NCI-H446 treated with DMSO at 0.1 percent for 48 hours (cell line): ENCODE measurements around the gene ERICH2.
"Not testable (repeated sequence)": the region's sequence is repeated elsewhere in the genome, so short reads cannot be mapped to it uniquely, and the experiment has no call there.

ENCODE experiments used
- DNase-seq: peaks from one replicate; lab custom pipeline; 2025; lab: John Stamatoyannopoulos, UW

ERICH2 gene, protein sequence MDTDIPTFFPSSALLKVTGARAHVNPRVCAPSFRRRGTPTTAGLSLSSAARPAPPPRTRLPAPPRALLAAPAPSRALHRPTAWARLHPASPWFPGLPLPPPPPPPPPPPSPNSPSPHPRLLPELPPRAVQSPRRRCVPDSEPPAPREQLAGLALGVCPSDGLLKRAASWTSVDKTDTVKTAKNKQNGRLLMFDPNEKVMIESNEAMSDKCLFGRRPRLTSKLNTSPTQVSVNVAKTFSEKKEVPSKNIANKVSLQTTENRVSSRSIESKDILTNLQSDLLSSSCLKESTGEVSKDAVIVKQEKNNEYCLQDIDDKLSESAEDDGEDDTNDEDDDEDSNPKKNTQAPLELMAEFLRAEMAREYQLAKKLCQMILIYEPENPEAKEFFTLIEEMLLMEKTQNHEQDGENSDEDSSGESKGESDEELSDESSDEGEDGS

DNA sequence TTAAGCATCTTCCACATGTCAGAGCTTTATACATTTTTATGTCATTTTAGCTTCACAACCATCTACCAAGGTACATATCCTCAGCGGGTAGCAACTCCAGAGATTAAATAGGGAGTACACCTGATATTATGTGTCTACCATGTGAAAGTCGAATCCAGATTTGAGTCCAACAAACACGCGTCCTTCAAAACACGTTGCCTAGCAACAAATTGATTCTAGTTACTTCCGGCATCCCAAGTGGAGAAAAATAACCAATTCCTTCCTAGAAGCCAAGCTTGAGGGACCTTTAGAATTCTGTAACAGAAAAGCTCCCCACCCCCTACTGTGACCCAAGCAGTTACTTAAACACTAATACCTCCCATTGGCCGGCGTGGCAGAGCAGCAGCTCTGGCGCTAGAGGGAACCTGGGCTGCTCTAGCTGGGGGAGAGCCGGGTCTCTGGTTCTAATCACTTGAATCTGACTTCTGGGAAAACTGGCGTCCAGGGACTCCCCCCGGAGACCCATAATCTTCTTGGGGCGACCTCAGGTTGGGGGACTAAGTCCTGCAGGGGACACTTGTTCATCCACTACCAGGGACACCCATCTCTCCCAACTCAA, at the start of gene ERICH2:
Gene ERICH2 (plus strand): TSS at position 371 of the 598 bp plus-strand sequence. CDS start 304 bp downstream, outside the sequence.
- peak; percentile 61 for DNase-seq

DNA sequence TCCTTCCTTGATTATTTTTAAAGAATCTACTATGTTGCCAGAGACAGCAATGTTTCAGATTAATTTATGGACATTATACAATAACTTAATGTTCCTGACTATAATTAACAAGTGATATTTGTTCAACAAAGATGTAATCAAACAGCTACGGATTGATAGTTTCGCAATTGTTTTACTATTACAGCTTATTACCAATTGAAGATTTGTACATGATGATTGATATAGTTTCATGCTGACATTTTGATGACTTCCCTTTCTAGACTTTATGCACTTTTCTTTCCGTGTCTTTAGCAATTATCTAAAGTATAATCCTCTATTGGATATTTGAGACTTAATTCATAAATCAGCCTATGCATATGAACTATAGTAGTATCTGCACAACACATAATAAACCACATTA, 48.5 kb upstream of the ERICH2 start:
- no peak for DNase-seq

DNA sequence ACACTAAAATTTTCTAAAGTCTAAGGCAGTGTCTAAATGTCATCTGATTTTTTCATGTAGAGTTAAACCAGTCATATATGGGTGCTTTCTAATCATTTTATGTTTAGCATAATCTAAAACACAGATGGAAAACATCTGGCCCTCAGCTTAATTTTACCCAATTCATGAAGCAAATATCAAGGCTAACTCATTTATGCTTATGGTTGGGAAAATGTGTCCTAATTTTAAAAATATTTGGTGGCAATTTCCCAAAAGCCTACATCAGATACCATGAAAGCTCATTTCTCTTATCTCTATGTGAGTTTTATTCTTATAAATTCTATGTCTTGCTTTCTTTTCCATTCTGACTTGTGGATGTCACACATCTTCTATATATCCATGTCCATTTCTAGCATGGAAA, 47.9 kb upstream of the ERICH2 start:
- no peak for DNase-seq

DNA sequence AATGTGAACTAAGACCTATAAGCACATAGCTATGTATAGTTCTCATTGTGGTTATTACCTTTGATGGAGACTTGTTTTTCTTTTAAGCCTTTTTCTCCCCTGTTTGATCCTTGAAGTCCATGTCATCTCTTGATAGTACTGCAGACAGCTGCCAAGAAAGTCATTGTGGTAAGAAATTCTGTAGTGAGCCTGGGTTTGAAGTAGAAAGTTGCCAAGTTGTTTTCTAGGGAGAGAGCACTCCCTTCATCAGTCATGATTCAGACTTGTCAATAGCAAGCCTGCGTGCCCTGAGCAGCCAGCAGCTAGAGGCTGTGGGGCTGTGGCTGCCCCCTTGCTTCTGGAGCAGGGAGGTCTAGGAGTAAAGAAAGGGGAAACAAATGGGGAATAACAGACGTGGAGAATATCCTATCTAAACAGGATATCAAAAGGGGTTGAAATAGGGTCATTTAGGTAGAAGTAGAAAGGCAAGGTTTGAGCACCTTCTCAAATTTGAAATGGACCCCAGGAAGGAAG, 46.7 kb upstream of the ERICH2 start:
- no peak for DNase-seq

DNA sequence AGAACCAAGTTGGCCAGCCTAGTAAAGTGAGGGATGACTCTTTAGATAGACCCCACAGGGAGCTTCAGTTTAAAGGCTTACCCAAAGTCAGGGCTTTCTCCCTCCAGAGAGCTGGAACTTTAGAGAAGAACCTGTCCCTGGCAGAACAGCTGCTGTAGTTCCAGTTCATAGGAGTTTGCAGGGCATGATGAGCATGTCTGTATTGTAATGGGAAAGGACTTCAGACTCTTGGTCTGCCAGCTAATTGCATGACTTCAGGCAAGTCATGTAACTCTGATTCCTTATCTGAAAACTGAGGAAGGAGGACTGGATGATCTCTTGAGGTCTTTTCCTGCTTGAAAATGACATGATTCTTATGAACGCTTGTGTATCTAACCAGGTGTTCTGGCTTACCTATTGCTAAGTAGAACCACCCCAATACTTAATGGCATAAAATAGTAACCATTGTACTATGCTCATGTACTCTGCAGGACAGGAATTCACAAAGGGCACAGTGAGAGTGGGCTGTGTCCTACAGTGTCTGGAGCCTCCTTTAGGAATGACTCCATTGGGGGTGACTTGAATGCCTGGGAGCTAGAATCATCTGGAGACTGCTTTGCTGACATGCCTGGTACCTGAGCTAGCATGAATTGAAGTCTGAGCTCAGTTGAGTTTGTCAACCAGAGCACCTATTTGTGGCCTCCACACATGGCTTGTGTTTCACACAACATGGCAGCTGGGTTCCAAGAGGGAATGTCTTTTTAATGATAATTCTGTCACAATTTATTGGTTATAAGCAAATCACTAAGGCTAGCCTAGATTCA, 36.2 kb upstream of the ERICH2 start:
- DNase-seq = no peak

DNA sequence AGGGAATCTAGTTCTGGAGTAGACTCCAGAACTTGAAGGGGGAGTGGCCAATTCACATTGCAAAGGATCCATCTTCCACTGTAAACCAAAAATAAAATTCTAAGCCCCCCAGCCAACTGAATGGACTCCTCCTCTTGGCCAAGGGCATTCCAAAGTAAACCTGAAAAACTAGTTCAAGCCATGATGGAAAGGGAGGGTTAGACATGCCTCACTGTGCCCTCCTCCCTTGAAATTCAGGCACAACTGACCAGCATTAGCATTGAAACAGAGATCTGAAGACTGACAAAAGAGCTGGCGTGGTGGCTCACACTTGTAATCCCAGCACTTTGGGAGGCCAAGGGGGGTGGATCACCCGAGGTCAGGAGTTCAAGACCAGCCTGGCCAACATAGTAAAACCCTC, 35.6 kb upstream of the ERICH2 start:
- DNase-seq = not testable (repeated sequence)

DNA sequence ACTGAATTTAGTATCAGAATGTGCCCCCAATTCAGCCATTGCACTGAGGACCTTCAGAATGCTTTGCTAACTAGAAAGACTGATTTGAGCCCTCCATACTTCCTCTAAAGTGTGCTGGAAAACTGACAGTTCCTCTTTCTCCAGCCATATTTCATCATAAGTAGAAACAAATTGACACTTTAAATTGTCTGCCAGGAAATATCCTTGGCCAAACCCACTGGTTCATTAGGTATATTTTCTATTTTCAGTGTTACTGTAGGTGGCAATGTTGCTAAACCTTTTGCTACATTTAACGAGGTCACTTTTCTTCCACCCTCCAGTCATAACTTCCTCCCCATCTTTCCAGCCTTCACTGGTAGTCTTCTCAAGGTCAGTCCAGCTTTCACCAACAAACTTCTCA, 33.5 kb upstream of the ERICH2 start:
- no peak for DNase-seq

DNA sequence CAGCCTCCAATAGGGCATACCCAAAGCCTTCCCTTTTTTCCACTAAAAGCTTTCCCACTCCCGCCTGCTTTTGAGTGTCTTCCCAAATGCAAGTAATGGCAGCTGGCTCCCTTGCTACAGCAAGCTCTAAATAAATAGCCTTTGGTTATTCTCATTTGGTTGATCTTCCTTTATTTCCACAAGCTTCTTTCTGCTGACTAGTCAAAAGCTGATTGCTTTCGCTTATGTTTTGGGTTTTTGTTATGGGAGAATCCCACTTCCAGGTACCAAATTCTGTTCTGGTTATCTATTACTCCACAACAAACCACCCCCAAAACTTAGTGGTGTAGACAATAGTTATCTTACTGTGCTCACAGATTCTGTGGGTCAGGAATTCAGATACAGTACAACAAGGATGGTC, 32.8 kb upstream of the ERICH2 start:
- DNase-seq = no peak

DNA sequence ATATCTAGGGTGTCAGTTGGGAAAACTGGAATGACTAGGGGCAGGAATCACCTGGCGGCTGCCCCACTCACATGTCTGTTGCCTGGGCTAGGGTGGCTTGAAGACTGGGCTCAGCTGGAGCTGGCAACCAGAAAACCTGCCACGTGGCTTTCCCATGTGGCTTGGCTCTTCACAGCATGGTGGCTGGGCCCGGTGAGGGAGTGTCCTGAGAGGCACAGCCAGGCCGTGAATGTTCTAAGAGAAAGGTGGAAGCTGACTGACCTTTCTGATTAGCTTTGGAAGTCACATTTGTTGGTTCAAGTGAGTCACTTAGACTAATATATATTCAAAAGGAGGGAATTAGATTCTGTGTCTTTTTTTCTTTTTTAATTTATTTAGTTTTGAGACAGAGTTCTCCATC, 32.4 kb upstream of the ERICH2 start:
- no peak for DNase-seq

DNA sequence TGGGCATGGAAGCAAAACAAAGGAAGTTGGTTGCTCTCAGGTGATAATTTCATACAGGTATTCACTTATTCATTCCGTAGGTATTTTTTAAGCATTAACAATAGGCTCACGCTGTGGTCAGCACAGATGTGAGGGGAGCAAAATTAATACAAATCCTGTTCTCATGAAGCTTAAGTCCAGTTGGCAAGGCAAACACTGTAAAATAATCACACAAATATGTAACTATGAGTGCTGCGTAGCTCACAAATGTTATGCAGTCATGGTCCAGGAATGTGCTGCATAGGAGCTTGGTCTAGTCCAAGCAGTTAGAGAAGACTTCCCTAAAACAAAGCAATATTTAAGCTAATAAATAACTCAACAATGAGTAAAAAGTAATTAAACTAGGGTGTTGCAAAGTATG, 31.1 kb upstream of the ERICH2 start:
- DNase-seq = no peak

DNA sequence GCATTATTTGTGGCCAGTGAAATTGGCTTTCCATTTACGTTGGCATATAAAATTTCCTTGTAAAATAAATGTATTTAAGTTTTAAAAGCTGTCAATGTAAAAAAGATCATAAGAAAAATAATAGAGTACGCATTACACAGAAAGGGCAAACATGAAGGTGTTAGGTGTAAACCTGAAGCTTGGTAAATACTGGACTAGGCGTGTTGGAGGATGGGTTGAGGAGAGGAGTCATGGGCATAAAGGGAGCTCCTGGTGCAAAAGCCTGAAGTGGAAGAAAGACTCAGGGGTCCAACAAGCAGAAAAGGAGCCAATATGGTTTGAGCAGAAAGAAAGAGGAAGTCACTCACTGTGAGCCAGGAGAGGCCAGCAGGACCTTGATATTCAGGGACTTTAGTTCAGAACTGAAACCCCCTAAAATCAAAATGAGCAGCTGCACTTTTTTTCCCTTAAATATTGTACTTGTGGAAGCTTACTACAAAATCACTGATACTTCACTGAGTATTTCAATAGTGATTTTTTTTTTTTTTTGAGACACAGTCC, 30.6 kb upstream of the ERICH2 start:
- no peak for DNase-seq

DNA sequence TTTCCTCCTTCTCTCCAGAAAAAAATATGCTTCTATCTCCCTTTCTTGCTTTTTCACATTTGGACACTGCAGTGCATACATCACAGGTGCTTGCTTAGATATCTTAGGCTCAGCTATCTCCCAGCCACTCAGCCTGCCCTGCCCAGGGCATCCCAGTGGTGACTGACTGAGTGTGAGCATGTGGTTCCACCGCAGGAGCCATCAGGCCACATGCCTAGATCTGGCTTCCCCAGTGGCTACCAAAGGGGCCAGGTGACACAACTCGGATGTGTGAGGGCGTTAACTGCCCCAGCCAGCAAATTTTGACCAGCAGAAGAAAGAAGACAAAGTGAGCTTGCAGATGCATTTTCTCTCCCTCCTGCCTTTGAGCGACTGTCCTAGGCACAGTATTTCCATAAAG, 29.5 kb upstream of the ERICH2 start:
- DNase-seq = no peak

DNA sequence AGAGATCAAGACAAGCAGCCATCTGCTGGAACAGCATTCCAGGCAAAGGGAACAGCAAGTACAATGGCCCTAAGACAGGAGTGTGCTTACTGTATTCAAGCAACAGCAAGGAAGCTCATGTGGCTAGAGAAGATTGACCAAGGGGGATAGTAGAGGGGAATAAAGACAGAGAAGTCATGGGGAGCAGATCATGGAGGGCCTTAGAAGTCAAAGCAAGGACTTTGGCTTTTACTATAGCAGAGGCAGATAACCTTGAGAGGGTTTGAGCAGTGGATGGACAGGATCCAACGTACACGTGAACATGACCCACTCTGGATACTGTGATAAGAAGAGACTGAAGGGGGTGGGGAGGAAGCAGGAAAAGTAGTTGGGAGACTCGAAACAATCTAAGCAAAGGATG, 28.2 kb upstream of the ERICH2 start:
- DNase-seq = no peak

DNA sequence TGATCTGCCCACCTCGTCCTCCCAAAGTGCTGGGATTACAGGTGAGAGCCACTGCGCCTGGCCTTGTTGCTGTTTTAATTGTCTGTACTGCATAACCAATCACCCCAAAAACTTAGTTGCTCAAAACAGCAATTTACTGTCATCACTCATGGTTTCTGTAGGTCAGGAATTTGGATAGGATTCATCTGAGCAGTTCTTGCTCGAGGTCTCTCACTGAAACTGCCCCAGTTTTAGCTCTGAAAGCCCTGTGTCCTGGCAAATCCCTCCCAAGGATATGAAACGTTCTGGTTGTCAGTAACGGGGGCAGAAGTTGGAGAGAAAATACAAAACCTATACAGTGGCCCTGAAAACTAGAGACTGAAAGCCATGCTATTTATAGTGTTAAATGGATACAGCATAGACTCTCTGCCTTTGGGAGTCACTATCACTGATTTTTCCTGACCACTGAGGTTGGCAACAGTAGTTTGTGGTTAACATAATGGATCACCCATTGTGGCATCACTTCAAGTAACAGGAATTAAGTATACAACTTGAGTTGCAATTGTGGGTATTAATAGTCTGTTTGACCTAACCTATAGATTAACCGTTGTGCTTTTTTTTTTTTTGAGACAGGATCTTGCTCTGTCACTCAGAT, 27.2 kb upstream of the ERICH2 start:
- DNase-seq = no peak

DNA sequence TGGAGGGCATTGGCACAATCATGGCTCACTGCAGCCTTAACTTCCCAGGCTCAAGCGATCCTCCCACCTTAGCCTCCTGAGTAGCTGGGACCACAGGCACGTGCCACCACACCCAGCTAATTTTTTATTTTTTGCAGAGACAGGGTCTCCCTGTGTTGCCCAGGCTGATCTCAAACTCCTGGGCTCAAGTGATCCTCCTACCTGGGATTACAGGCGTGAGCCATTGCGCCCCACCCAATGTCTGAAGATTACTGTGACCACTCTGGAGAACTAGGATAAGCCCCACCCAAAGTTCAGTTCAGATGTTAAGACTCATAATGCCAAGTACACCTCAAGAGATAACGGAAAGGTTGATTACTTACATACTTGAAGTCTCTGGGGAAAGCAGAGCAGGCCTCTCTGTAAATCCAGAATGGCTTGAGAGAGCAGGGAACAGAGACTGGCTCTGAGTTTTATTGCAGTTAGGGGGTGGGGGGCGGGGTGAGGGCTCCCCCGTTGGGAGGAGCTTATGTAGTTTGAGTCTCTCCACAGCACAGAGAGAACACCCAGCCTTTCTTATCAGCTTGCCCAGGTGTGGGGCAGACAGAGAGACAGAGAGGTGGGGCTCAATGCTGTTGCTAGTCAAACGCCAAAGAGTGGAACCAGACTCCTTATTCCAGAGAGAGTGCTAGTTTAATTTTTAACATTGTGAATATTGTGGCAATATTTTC, 26.5 kb upstream of the ERICH2 start:
- DNase-seq = no peak

DNA sequence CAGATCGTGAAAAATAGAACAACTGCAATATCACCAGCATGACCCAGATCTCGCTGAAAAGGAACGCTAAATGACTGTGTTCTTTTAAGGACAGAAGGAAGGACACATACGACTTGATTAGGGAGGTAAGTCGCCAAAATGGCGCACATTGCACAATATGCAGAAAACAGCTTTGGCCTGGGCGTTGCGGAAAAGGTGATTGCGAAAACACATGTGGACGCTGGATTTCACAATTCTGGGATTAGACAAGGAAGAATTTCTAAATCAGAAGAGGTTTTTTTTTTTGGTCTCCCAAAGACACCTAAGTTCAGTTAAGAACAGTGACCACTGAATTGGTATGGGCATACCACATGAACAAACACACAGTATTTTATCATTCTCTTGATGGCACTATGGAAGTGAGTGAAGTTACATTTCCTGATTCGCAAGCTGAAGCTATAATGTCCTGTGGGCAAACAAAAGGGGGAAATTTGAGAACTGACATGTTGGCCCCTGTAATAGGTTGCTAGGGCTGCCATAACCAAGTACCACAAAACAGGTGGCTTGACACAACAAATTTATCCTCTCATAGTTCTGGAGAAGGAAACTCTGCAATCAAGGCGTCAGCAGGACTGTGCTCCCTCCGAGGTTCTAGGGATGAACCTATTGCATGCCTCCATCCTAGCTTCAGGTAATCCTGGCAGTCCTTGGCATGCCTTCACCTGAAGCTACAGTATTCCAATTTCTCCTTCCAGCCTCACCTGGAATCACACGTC, 25.8 kb upstream of the ERICH2 start:
- DNase-seq = no peak

DNA sequence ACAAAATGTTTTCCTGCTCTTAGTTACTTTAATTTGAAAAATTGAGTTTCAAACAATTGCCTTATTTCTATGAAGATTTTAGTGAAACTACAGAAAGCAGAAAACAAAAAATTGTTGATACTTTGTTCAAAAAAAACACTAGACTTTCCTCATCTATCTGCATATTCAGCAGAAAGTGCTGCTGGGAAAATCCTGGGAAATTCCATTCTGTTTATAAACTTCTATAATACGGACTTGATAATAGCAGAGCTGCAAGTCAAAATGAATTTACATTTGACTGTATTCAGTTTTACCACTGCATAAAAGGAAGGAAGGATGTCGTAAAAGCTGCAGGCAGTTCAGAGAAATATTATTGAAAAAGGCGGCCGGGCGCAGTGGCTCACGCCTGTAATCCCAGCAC, 24.9 kb upstream of the ERICH2 start:
- no peak for DNase-seq

DNA sequence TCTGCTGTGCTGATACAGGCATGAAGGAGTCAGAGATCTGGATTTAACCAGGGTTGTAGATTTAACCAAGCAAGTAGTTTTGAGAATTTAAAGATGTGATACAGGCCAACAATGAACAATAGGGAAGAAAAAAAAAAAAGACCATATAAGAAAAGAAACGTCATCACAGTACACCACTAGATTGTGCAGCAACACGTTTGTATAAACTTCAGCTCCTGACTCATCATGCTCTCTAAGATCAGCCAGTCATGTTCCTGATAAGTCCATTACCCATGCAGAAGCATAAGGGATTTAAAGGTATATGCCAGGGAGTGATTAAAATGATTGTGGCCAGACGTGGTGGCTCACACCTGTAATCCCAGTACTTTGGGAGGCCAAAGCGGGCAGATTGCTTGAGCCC, 22.3 kb upstream of the ERICH2 start:
- DNase-seq = no peak

DNA sequence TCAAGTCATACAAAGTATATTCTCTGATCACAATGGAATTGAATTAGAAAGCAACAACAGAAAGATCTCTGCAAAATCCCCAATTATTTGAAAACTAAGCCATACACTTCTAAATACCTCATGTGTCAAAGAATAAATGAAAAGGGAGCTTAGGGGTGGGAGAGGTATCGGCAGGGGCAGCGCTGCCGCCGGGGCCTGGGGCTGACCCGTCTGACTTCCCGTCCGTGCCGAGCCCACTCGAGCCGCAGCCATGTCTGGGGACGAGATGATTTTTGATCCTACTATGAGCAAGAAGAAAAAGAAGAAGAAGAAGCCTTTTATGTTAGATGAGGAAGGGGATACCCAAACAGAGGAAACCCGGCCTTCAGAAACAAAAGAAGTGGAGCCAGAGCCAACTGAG, 18.6 kb upstream of the ERICH2 start:
- not testable (repeated sequence) for DNase-seq

DNA sequence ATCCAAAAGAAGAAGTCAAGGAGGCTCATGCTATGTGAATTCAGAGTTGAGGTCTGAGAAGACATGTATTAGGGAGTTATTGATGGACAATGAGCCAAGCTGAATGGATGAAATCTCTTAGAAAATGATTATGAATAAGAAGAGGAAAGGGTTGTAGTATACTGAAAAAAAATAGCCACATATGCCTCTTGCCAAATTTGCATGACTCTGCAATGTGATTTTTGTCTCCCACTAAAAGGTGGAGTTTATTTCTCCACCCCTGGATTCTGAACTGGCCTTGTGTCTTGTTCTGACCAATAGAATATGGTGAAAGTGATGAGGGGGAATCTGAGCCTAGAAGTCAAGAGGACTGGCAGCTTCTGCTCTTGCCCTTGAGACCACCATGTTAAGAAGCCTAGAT, 8.6 kb upstream of the ERICH2 start:
- DNase-seq = no peak

DNA sequence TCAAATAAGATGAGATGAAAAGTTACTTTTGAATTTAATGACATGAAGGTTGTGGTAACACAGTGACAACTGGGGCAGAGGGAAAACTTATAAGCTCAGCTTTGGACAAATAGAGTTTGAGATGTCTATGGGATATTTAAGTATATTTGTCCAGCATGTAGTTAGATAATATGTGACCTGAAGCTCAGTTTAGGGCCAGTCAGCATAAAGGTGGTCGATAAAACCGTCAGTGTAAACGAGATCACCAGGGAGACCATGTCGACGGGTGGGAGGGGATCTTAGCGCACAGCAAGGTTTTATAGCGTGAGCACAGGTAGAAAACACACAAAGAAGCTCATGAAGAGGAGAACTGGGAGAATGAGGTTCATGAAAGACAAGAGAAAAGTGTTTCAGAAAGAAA, 7.4 kb upstream of the ERICH2 start:
- DNase-seq = no peak
